Stomach (tissue), 4 donors: ENCODE results near the gene ANXA9.

Experiments used
- CTCF ChIP-seq, 7 experiments: fragments of 450-650 bp in 4 of 7; fragments of 200-600 bp in 3 of 7; sonication (generic) in 3 of 7; IDR thresholded peaks; one replicate each; pipeline ENCODE4 v1.5.1; 2016 to 2019; ENCODE audit warnings: antibody characterized with exemption in 7 of 7, control low read depth in 2 of 7, mild to moderate bottlenecking in 1 of 7
- EP300 ChIP-seq: sonication (generic); formaldehyde crosslinking; IDR thresholded peaks from one replicate; pipeline ENCODE4 v1.6.1; 2017; ENCODE audit warnings: antibody characterized with exemption
- POLR2A ChIP-seq, 4 donors: fragments of 450-650 bp; IDR thresholded peaks; one replicate each; pipeline ENCODE4 v1.6.1; 2016; ENCODE audit warnings: antibody characterized with exemption in 4 of 4, control low read depth in 2 of 4, mild to moderate bottlenecking in 1 of 4, moderate library complexity in 1 of 4
- POLR2AphosphoS5 ChIP-seq, 3 donors: sonication (generic); formaldehyde crosslinking; IDR thresholded peaks; one replicate each; pipeline ENCODE4 v1.6.1; 2016; ENCODE audit warnings: antibody characterized with exemption in 3 of 3

GRCh38 chr1:150981177-150981804 lies 801 bp upstream of the ANXA9 start:
- no peak for TF ChIP-seq EP300
- no peak for TF ChIP-seq POLR2A (IDR thresholded peaks at IDR 0.05)
- TF ChIP-seq CTCF (IDR thresholded peaks at IDR 0.05): no peak
- no peak for TF ChIP-seq POLR2AphosphoS5 (IDR thresholded peaks at IDR 0.05)
